ENCODE data around the gene SESN1. TPM values are rescaled to one million over a fixed set of nuclear protein-coding genes. Genes with fewer than 3 reads are reported as not detected.

The SESN1 gene
- total RNA-seq, 1 donor from 2014 or later: 8.0 TPM

DNA sequence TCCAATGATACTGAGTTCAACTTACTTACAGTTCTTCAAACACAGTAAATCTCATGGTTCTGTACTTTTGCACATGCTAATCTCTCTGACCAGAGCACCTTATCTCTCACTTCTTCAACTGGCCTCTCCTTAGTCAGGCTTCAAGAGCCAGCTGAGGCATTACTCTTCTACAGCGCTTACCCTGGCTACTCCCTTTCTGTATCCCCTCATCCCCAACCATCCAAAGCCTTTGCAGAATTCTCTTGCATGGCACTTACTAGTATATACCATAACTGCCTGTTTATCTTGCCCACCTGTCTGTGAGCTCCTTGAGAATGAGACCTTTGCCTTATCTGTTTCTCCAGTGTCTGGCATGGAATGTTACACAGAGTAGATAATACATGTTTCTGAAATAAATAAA lies 49.2 kb downstream of the SESN1 start:
- no peak overlapping the region for H3K4me3 ChIP-seq (ENCODE audit: low read depth, low read length)
- TF ChIP-seq, protein P1, sequence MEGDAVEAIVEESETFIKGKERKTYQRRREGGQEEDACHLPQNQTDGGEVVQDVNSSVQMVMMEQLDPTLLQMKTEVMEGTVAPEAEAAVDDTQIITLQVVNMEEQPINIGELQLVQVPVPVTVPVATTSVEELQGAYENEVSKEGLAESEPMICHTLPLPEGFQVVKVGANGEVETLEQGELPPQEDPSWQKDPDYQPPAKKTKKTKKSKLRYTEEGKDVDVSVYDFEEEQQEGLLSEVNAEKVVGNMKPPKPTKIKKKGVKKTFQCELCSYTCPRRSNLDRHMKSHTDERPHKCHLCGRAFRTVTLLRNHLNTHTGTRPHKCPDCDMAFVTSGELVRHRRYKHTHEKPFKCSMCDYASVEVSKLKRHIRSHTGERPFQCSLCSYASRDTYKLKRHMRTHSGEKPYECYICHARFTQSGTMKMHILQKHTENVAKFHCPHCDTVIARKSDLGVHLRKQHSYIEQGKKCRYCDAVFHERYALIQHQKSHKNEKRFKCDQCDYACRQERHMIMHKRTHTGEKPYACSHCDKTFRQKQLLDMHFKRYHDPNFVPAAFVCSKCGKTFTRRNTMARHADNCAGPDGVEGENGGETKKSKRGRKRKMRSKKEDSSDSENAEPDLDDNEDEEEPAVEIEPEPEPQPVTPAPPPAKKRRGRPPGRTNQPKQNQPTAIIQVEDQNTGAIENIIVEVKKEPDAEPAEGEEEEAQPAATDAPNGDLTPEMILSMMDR (conservative IDR thresholded peaks at IDR 0.05; ENCODE audit: low read depth, low read length): no peak
- DNase-seq (ENCODE audit: low read depth): no peak

DNA sequence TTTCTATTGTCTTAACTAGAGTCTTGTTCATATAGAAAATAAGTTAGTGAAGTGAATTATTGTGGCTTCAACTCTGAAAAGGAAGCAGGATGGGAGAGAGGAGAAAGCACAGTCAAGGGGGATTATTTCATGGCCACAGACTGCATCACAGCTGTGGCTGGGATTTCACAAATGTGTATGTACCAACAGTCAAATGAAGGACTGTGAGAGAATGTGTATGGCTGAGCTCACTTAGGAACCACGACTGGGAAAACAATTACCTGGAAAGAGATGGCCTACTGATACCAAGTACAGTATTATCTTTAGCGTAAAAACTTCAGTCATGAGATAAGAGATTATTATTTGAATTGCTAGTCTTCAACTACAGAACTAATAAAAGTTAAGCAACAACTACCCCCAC lies 54.9 kb downstream of the SESN1 start:
- no peak overlapping the region for H3K4me3 ChIP-seq (ENCODE audit: low read depth, low read length)
- TF ChIP-seq, protein P1 (conservative IDR thresholded peaks at IDR 0.05; ENCODE audit: low read depth, low read length): no peak
- no peak for DNase-seq (ENCODE audit: low read depth)

DNA sequence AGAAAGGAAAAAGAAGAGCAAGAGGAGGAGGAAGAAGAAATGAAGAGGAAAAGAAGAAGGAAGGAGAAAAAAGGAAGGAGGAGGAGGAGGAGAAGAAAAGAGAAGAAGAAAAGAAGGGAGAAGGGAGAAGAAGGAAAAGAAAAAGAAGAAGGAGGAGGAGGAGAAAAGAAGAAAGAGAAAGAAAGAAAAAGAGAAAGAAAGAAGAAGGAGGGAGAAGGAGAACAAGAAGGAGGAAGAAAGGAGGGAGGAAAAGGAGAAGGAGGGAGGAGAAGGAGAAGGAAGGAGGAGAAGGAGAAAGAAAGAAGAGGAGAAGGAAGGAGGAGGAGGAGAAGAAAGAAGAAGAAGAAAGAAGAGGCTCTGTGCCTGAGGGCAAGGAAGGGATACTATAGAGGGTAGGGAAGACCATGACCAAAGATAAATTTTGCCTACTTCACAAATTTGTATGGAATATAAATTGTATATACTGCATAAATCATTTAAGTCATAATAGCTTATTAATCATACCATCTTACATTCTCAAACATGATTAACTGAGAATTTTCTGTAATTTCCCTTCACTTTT lies 55.7 kb downstream of the SESN1 start:
- H3K4me3 ChIP-seq (ENCODE audit: low read depth, low read length): no peak overlapping the region
- no peak for DNase-seq (ENCODE audit: low read depth)
- TF ChIP-seq, protein P1 (conservative IDR thresholded peaks at IDR 0.05; ENCODE audit: low read depth, low read length): no peak

DNA sequence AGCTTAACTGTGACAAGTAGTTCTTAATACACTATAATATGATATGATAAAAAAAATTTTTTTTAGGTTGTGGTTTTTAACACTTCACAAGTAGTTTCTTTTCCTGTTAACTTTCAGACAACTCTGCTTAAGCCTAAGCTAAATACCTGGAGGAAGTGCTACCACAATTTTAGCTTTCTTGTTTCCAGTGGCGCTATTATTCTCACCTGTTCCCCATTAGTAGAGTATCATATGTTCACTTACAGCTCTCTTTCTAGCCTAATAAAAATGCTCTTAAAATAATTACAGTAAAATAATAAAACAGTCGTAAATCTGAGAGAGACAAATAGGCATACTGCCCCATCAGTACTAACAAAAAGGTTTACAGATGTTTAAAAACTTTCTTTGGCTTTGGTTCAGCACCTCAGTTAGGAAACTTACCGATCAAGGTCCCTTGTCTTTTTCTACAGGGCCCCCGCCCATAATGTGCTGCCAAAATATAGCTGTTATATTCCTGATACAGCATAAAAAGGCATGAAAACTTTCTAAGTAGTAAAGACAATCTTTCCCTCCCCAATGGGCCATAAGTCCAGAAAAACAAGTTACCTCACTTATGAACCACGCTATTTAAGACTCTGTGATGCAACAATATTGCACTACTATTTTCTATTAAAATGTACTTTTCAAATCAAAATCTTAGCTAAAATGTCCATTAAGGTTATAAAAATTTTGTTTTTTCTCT lies 57.9 kb downstream of the SESN1 start:
- no peak overlapping the region for H3K4me3 ChIP-seq (ENCODE audit: low read depth, low read length)
- no peak for DNase-seq (ENCODE audit: low read depth)
- TF ChIP-seq, protein P1 (conservative IDR thresholded peaks at IDR 0.05; ENCODE audit: low read depth, low read length): no peak

DNA sequence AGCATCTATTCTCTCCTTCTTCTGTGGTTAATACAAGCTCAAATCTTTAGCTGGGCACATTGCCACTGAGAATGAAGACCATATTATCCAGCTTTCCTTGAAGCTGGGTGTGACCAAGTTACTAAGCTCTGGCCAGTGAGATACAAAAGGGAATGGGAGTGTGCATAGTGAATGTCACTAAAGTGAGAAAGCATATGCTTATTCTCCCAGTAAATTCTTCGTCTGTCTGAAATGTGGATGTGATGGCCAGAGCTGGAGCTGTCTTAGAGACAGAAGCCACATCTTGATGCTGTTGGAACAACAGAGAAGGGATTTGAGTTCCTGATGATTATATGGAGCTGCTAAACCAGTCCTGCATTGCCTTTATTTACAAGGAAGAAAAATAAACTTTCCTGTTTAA lies 60.1 kb downstream of the SESN1 start:
- H3K4me3 ChIP-seq (ENCODE audit: low read depth, low read length): no peak overlapping the region
- TF ChIP-seq, protein P1 (conservative IDR thresholded peaks at IDR 0.05; ENCODE audit: low read depth, low read length): no peak
- DNase-seq (ENCODE audit: low read depth): no peak

DNA sequence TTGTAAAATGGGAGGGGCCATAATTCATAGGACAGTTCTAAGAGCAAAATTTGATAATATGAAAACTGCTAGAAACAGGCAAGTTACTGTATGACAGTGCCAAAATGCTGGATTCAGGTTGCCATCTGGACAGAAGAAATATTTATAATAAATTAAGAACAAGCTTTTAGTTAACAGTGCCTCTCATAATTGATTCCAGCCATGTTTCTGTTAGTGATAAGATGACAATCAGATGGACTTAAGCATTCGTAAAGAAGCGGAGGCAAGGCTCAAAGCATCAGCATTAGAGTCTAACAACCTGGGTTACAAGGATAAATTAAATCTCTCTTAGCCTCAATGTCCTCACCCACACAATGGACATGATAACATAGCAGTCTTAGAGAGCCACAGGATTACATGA lies 61.0 kb downstream of the SESN1 start:
- no peak for DNase-seq (ENCODE audit: low read depth)
- TF ChIP-seq, protein P1 (conservative IDR thresholded peaks at IDR 0.05; ENCODE audit: low read depth, low read length): no peak
- H3K4me3 ChIP-seq (ENCODE audit: low read depth, low read length): no peak overlapping the region

DNA sequence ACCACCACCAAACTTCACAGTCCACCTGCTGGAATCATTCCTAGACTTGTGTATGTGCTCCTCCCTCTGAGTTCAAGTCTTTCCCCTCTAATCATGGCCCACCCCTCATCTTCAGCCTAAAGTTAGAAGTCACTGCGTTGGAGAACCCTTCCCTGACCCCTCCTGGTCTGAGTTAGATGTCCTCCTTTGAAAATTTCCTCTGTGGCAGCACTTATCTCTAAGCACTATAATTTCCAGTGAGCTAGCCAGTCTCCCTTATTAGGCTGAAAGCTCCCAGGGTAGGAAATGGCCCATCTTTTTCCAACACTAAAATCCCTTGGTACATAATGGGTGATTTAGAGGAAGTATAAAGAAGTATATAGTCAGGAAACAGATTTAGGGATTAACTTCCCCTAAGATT lies 63.2 kb downstream of the SESN1 start:
- no peak overlapping the region for H3K4me3 ChIP-seq (ENCODE audit: low read depth, low read length)
- TF ChIP-seq, protein P1 (conservative IDR thresholded peaks at IDR 0.05; ENCODE audit: low read depth, low read length): no peak
- DNase-seq (ENCODE audit: low read depth): no peak

Measured in epithelial cell of proximal tubule (primary cell).